GM18951 (cell line): ENCODE data around the gene VCAN.

Experiments
- POLR2A ChIP-seq: IDR thresholded peaks from 4 replicates; pipeline ENCODE4 v1.6.1; 2011; ENCODE audit warnings: mild to moderate bottlenecking; ENCODE audit not compliant: insufficient read length, insufficient read depth; ENCODE audit errors: extremely low read depth
- in situ Hi-C: fragments of 300-500 bp; cut with MboI; formaldehyde crosslinking; loops from one replicate; pipeline ENCODE4 v1.12.0; 2022; ENCODE audit warnings: low sequenced_read_pairs, mixed read lengths, inconsistent platforms; ENCODE audit not compliant: unreplicated experiment

VCAN gene

DNA sequence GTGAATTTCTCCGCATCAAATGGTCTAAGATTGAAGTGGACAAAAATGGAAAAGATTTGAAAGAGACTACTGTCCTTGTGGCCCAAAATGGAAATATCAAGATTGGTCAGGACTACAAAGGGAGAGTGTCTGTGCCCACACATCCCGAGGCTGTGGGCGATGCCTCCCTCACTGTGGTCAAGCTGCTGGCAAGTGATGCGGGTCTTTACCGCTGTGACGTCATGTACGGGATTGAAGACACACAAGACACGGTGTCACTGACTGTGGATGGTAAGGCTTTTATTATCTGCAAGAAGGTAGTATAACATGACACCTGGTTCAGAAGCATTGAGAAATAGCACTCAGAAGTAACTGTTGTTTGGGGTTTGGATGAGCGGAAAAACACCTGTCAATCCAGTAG, 18.7 kb downstream of the VCAN start:
- TF ChIP-seq POLR2A, result no peak
- in situ Hi-C loops, result no loop called here

- in situ Hi-C loops, result no loop called here
- TF ChIP-seq POLR2A, result no peak
These were observed 20.8 kb downstream of the VCAN start for GRCh38 chr5:83492331-83492730.

- no peak for TF ChIP-seq POLR2A
These were observed 22.1 kb downstream of the VCAN start for GRCh38 chr5:83493644-83494043.

GRCh38 chr5:83494087-83494620, 22.6 kb downstream of the VCAN start:
- TF ChIP-seq POLR2A, result no peak
- in situ Hi-C loops, result no loop called here

More at GRCh38 chr5:83493644-83494043, 22.1 kb downstream of the VCAN start:
- in situ Hi-C loops, result no loop called here

DNA sequence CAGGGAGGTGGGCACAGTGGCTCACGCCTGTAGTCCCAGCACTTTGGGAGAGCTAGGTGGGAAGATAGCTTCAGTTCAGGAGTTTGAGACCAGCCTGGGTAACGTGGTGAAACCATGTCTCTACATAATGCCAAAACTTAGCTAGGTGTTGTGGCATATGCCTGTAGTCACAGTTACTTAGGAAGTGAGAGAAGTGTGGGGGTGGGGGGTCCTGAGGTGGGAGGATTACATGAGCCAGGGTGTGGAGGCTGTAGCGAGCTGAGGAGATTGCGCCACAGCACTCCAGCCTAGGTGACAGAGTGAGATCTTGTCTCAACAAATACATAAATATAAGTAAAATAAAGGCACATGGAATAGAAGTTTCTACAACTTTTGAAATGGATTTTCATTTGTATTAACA, 23.1 kb downstream of the VCAN start:
- in situ Hi-C loops, result no loop called here
- no peak for TF ChIP-seq POLR2A

GRCh38 chr5:83496626-83497025, 25.1 kb downstream of the VCAN start:
- in situ Hi-C loops, result no loop called here

GRCh38 chr5:83498585-83498984, 27.0 kb downstream of the VCAN start:
- no peak for TF ChIP-seq POLR2A
- in situ Hi-C loops, result no loop called here

More at GRCh38 chr5:83496626-83497025, 25.1 kb downstream of the VCAN start:
- no peak for TF ChIP-seq POLR2A

DNA sequence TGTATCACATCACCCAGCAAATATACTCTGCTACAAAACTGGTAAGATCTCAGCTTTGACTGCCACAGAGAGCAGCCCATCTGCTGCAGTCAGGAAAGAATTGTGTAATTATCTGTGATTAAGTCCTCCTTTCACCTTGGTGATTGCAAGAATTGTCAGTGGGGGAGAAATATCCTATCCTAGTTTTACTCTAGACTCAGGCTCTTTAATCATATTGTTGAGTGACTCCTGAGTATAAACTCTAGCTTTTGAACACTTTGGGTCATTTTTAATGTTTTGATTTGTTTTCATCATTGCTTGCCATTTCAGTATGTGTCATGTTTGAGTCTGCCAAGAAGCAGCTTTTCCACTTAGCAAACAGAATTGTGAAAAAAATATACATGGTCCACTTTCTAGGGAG, 32.1 kb downstream of the VCAN start:
- in situ Hi-C loops, result no loop called here
- no peak for TF ChIP-seq POLR2A

DNA sequence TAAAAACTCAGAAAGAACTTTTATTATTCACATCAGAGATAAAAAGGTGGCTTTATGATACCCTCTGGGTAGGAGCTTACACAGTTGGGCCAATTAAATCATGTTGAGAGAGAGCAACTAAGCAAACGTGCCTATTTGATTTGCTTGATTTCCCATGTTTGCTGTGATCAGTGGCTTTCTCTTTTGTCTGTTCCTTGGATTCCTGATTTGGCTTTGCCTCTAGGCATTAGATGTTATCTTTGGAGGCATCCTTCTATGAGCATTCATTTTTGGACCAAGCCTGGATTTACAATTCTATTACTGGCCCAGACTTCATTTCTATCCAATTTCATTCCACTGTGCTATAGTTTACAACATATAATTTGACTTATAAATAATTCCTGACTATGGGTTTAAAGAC, 35.9 kb downstream of the VCAN start:
- no peak for TF ChIP-seq POLR2A
- in situ Hi-C loops, result no loop called here

DNA sequence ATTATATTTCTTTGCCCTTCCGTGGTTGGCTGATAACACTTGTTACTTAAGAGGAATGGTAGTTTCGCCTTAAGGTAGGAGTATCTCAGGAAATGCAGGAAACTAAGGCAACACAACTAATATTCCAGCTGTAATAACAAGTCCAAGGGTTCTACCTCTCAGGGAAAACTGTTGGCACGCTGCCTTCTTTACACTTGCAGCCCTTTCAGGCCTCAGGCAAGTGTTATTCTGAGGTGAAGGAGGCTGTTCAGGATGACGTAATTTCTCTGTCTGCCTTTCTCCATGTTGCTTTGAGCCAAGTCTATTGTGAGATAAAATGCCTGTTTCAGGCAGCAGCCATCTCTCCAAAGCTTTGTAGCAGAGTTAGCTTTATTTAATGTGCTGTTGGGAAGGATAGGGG, 38.0 kb downstream of the VCAN start:
- no peak for TF ChIP-seq POLR2A
- in situ Hi-C loops, result no loop called here

- in situ Hi-C loops, result no loop called here
These were observed 38.7 kb downstream of the VCAN start for GRCh38 chr5:83510260-83510659.

DNA sequence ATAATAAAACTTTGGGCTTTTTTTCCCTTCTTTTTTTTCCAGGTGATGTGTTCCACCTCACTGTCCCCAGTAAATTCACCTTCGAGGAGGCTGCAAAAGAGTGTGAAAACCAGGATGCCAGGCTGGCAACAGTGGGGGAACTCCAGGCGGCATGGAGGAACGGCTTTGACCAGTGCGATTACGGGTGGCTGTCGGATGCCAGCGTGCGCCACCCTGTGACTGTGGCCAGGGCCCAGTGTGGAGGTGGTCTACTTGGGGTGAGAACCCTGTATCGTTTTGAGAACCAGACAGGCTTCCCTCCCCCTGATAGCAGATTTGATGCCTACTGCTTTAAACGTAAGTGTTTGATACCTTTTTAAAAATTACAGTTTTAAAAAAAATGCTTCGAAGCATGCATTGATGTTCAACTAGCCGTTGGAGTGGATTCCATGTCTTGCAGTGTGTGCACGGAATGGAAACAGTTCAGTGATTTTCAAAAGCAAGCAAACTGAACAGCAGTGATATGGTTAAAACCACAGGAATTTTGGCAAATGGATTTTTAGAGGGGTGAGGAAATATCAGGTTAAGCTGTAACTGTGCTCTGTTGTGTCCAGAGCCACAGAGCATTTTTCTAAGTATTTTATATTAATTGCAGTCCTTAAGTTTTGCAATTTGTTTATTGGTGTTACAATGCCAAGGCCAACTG, 40.7 kb downstream of the VCAN start:
- in situ Hi-C loops, result no loop called here
- TF ChIP-seq POLR2A, result no peak

More at GRCh38 chr5:83510260-83510659, 38.7 kb downstream of the VCAN start:
- TF ChIP-seq POLR2A, result no peak

- in situ Hi-C loops, result no loop called here
These were observed 41.5 kb downstream of the VCAN start for GRCh38 chr5:83513081-83513480.

DNA sequence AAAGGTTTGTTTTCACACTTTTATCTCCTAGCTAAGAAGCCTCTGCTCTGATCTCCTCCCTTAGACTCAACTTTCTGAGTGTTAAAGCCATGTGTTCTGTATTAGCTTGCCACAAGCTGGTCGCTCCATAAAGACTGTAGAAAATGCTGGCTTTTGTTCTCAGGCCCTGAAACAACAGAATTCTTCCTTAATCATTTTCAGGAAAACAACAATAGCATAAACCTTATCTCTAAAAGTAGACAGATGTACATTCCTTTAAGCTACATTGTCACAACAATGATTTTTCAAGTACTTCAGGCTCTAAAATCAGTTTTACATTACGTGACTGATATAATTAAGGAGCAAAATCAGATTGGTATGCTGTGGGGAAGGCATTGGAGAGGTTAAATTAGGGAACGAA, 41.9 kb downstream of the VCAN start:
- no peak for TF ChIP-seq POLR2A
- in situ Hi-C loops, result no loop called here

More at GRCh38 chr5:83513081-83513480, 41.5 kb downstream of the VCAN start:
- no peak for TF ChIP-seq POLR2A
